Stimulated activated CD4-positive, alpha-beta T cell treated with anti-CD3 and anti-CD28 coated beads, Interleukin-1b, Interleukin-23, amount 100 ng/mL, for 4 hours (primary cell): Measurements from ENCODE around the gene ROR1.

Experiments used
- DNase-seq, 2 donors: peaks; one replicate each; pipeline ENCODE4 v3.0.0-alpha.2; 2020; ENCODE audit warnings: low read depth in 2 of 2

The ROR1 gene

GRCh38 chr1:64021066-64021465 is 247.2 kb downstream of the ROR1 start:
- no peak for DNase-seq

DNA sequence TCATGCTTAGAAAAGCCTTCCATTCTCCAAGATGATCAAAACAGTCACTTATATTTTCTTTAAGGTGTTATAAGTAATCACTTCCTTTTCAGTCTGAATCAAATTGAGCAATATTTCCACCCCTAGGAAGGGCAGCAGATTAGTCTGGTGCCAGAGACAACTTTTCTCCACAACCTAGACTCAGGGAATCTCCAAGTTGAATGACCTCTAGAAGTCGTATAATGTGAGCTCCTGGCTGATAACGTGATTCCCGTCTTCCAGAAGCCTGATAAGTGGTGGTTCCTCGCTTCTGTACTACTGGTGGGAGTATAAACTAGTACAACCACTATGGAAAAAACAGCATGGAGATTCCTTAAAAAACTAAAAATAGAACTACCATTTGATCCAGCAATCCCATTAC is 251.2 kb downstream of the ROR1 start:
- DNase-seq, result no peak

DNA sequence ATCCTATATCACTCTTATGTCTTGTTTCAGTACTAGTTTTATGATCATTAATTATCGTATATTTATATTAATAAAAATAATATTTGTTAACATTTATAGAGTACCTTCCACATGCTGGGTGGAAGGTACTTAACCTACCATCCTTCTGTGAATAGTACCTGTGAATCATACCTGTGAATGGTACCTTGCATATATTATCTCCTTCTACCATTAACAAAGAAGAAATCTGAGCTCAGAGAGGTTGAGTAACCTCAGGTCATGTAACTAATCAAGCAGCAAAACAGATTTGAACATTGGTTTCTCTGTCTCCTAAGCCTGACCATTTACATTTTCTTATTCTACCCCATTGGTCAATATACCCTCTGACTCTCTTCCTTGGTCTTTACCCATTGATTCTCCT is 255.2 kb downstream of the ROR1 start:
- no peak for DNase-seq

DNA sequence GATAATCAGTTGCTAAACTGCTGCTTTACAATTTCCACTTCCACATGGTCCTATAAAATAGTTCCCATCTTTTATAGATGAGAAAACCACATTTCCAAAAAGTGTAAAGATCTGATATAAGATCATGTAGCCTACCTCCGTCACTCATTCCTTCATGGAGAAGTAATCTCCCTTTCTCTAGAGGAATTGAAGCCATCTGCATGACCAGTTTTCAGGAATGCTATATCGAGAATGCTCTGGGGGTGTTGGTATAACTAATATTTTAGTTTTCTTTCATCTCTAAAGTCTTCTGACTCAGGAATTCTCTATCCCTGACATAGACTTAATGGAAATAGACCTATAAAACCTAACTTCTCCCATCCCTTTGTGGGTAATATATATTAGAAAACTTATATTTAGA is 256.6 kb downstream of the ROR1 start:
- DNase-seq, result no peak

GRCh38 chr1:64031236-64031635 is 257.4 kb downstream of the ROR1 start:
- DNase-seq, result no peak

DNA sequence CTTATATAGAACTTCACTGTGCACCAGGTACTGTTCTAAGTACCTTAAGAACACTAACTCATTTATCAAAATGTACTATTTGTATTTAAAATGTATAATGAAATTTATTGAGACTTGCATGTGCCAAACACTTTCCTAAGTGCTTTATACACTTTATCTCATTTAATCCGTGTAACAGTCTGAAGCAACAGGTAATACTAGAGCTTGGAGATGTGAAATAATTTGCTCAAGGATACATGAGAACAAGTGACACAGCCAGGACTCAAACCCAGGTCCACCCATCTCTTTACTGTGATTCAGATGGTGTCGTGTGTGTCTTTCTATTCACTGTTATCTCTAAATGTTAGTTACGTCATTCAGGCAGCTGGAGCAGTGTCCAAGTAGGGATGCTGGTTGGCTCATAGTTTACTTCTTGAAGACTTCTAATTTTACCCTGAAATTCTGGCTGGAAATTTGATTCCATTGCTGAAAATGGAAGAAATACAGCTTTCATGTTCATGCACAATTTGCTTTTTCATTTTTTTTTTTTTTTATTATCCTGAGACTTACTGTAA is 259.9 kb downstream of the ROR1 start:
- DNase-seq, result no peak

- no peak for DNase-seq
These were observed 262.7 kb downstream of the ROR1 start for GRCh38 chr1:64036549-64036948.

DNA sequence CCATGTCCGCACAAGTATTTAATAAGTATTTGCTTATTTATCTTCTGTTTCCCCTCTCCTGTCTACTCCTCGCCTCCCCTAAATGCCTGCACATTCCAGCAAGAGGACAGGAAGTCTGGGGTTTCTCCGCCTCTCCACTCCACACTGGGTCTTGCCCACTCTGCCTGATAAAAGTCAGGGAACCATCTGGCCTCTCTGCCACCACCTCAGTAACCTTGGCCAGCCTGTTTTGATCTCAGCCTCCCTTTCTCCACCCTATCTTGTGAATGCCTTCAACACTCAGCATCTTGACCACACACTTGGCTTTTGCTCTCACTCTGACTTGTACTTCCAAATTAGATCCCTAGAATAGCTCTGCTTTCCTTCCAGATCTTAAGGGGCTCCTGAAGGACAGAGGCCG is 264.3 kb downstream of the ROR1 start:
- DNase-seq, result no peak

DNA sequence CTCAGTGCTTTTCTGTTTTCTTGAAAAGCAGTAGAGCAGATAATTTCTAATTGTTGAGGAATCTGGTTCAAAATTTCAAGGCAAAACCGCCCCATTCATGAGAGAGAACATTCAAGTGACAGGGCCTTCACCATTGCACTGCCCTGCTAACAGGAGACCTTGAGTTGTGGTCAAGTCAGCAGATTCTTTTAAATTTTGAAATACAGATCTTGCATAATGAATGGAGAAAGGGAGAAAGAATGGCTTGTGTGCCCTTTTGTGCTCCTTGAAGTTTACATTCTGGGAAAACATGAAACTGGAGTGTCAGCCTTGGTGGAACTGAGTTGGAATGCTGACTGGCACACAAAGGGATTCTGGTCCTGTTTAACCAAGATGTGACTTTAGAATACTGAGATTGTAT is 265.1 kb downstream of the ROR1 start:
- DNase-seq, result no peak

GRCh38 chr1:64039390-64039926 is 265.6 kb downstream of the ROR1 start:
- DNase-seq, result no peak

GRCh38 chr1:64041371-64042131 is 267.7 kb downstream of the ROR1 start:
- no peak for DNase-seq

GRCh38 chr1:64042331-64043100 is 268.7 kb downstream of the ROR1 start:
- no peak for DNase-seq

GRCh38 chr1:64043288-64043687 is 269.5 kb downstream of the ROR1 start:
- DNase-seq, result no peak

- DNase-seq, result no peak
These were observed 270.2 kb downstream of the ROR1 start for GRCh38 chr1:64043976-64044375.

DNA sequence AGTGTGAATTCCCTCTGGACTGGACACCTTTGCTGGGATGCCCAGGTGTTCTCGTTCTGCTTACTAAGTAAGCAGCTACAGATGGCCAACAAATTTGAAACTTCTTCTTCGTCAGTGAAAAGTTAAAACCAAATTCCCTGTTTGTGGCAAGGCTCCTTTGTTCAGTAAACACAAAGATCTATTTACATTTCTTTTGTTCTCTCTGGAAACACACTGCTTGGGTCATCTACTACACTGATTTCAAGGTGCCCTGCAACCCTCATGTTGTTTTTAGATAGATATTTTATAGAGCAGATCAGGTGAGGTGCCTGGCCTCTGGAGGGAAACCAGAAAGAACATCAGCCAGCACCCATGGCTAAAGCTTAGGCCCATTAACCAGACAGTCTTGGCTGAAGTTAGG is 272.4 kb downstream of the ROR1 start:
- no peak for DNase-seq

GRCh38 chr1:64046891-64047290 is 273.1 kb downstream of the ROR1 start:
- no peak for DNase-seq

- no peak for DNase-seq
These were observed 273.8 kb downstream of the ROR1 start for GRCh38 chr1:64047549-64047996.

DNA sequence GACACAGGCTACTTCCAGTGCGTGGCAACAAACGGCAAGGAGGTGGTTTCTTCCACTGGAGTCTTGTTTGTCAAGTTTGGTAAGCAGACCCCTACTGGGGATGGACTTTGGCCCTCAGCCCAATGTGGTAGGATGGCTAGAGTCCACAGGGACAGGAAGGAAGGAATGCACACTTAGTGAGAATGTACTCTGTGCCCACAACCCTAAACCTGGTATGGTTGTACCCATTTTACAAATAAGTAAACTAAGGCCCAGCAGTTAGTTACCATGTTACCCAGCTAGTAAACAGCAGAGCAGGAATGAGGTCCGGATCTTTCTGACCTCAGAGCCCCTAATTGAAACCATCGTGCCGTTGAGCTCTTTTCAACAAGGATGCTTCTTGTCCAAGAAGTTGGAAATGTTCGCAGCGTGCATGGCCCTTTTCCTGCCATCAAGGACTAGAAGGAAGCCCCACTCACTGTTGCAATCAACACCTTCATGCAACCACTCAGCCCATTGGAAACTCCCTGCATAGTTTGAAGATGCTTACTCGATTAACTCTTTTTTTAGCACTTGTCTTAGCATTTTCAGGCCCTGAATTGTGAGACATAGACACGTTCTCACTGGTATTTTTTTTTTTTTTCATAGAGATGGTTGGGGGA is 276.2 kb downstream of the ROR1 start:
- no peak for DNase-seq

- no peak for DNase-seq
These were observed 276.8 kb downstream of the ROR1 start for GRCh38 chr1:64050601-64051000.

DNA sequence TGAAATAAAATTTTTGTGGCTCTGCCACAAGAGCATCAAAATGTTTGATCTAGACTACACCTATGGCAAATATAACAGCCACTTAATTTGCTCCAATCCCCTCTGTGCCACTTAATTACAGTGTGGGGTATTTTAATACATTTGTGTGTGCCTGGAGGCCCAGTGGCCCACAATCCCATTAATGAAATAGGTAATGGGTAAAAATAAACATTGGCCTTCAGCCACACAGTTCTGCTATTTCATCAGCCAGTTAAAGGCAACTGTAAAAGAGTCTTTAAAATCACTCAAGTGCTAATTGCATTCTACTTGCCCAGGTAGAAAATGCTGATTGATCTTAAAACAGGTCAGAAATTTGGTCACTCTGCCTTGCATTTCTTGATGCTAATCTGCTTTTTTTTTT is 278.0 kb downstream of the ROR1 start:
- no peak for DNase-seq

DNA sequence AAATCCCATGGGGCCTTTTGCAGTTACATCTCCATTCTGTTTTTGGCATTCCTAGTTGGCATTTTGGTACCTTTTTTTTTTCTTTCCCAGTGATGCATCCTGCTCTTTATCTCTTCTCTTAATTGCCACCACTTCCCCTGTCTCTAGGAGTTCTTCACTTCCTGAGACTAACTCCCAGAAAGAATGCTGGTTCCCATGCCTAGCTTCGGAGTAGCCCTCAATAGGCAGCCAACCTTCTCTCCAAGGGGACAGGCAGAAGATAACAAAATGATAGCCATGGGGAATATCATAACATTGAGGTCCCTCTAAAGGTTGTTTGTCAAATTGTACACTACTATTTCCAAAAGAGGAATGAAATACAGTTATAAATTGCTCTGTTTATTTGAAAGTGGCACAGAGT is 279.0 kb downstream of the ROR1 start:
- no peak for DNase-seq

DNA sequence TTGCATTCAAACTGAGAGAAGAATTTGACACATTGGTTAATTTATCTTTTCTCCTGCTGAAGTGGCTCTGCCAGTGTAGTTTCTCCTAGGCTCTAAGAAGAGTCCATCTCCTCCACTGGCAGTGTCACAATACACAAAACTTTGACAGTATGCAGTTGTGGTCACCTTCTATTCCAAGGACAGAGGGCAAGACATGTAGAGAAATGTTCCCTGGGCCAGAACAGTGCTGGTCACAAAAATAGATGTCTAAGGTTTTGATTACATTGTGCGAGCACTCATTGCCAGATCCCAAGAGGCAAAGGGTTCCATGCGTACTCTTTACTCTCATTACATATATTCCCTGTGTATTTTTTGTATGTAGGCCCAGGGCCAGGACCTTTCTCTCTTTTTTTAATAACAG is 281.5 kb downstream of the ROR1 start:
- no peak for DNase-seq
